K562 (cell line): Measurements from ENCODE around the gene WT1.

Experiments used
- EP300 ChIP-seq: IDR thresholded peaks from 2 replicates; pipeline ENCODE4 v1.6.1; 2012; ENCODE audit warnings: low read length, improper control_type of control experiment
- NCOA2 ChIP-seq, 2 experiments: fragments of 450-650 bp; IDR thresholded peaks; 2 replicates each; pipeline ENCODE4 v1.6.1; 2018; ENCODE audit warnings: mild to moderate bottlenecking in 2 of 2, moderate library complexity in 1 of 2; ENCODE audit not compliant: partially characterized antibody in 2 of 2
- PCBP2 ChIP-seq: fragments of 200-400 bp; formaldehyde crosslinking; IDR thresholded peaks from 2 replicates; pipeline ENCODE4 v1.6.1; 2018; ENCODE audit warnings: low read length, low read depth, mild to moderate bottlenecking, moderate library complexity; ENCODE audit not compliant: poor library complexity, severe bottlenecking
- POLR2A ChIP-seq: fragments of 450-650 bp; conservative IDR thresholded peaks from 2 replicates; pipeline ENCODE4 v1.6.1; 2016
- POLR2G ChIP-seq: fragments of 200-400 bp; formaldehyde crosslinking; IDR thresholded peaks from 2 replicates; pipeline ENCODE4 v1.6.1; 2017; ENCODE audit warnings: low read depth, mild to moderate bottlenecking, antibody characterized with exemption, low read length, moderate library complexity
- POLR3G ChIP-seq: IDR thresholded peaks from 2 replicates; pipeline ENCODE4 v1.6.1; 2011; ENCODE audit not compliant: insufficient read length, insufficient replicate concordance; ENCODE audit errors: extremely low read depth
- RAD21 ChIP-seq, 2 experiments: fragments of 250-450 bp in 1 of 2; fragments of 450-650 bp in 1 of 2; sonication (Bioruptor Pico) in 1 of 2; formaldehyde crosslinking in 1 of 2; IDR thresholded peaks in 1 of 2; conservative IDR thresholded peaks in 1 of 2; 2 replicates each; pipeline versions ENCODE4 v1.4.0 to v1.8.0; 2020 to 2022; ENCODE audit warnings: mild to moderate bottlenecking in 2 of 2, moderate library complexity in 1 of 2
- TAF9B ChIP-seq: fragments of 450-650 bp; IDR thresholded peaks from 2 replicates; pipeline ENCODE4 v1.6.1; 2018; ENCODE audit warnings: mild to moderate bottlenecking; ENCODE audit not compliant: partially characterized antibody
- TCF7 ChIP-seq: sonication (generic); IDR thresholded peaks from 2 replicates; pipeline ENCODE4 v1.6.1; 2016; ENCODE audit warnings: antibody characterized with exemption, borderline replicate concordance
- YY1 ChIP-seq, 3 experiments: IDR thresholded peaks; 2 replicates each; pipeline ENCODE4 v1.6.1; 2011; ENCODE audit warnings: low read length in 2 of 3, mild to moderate bottlenecking in 2 of 3, moderate library complexity in 2 of 3, borderline replicate concordance in 1 of 3, control low read depth in 1 of 3, low read depth in 1 of 3; ENCODE audit not compliant: insufficient read depth in 3 of 3, insufficient replicate concordance in 2 of 3, control insufficient read depth in 1 of 3, insufficient read length in 1 of 3; ENCODE audit errors: extremely low read depth in 1 of 3
- ZNF174 ChIP-seq: fragments of 250-450 bp; sonication (Bioruptor Pico); IDR thresholded peaks from 2 replicates; pipeline ENCODE4 v1.4.0; 2020; ENCODE audit warnings: mild to moderate bottlenecking
- ZNF212 ChIP-seq: fragments of 450-650 bp; formaldehyde crosslinking; IDR thresholded peaks from 2 replicates; pipeline ENCODE4 v1.4.0; 2020; ENCODE audit warnings: mild to moderate bottlenecking

- no peak for TF ChIP-seq POLR3G
- TF ChIP-seq RAD21 (CRISPR knock-in tag; conservative IDR thresholded peaks at IDR 0.05 in 1 of 2, IDR thresholded peaks at IDR 0.05 in 1 of 2), result no peak
- TF ChIP-seq NCOA2 (IDR thresholded peaks at IDR 0.05; ENCODE audit: partially characterized antibody in 2 of 2), result no peak
- TF ChIP-seq ZNF174 (CRISPR knock-in tag), result no peak
- no peak for TF ChIP-seq PCBP2
- TF ChIP-seq YY1 (IDR thresholded peaks at IDR 0.05; ENCODE audit: borderline replicate concordance in 1 of 3, control insufficient read depth in 1 of 3, extremely low read depth in 1 of 3, insufficient read depth in 3 of 3, insufficient read length in 1 of 3, insufficient replicate concordance in 2 of 3, low read depth in 1 of 3, low read length in 2 of 3), result no peak
- no peak for TF ChIP-seq POLR2G
- no peak for TF ChIP-seq TAF9B
- TF ChIP-seq POLR2A, result no peak
- no peak for TF ChIP-seq EP300
- no peak for TF ChIP-seq TCF7
- no peak for TF ChIP-seq ZNF212 (CRISPR knock-in tag)
These were observed 13.3 kb downstream of the WT1 start for GRCh38 chr11:32421992-32422391.
